IgD-negative memory B cell (primary cell): Measurements from ENCODE around the gene HINT1. TPM values are rescaled to one million over a fixed set of nuclear protein-coding genes. Genes with fewer than 3 reads are reported as not detected.
"Not testable (repeated sequence)": the region's sequence is repeated elsewhere in the genome, so short reads cannot be mapped to it uniquely, and the experiment has no call there.

ENCODE experiments used
- H3K27ac Mint-ChIP-seq, 3 donors: one replicate each; pipeline ENCODE4 v1.8.0; 2020 to 2022; ENCODE audit warnings: mild to moderate bottlenecking in 3 of 3, mixed read lengths in 3 of 3, moderate library complexity in 1 of 3
- H3K27me3 Mint-ChIP-seq: one replicate; pipeline ENCODE4 v1.8.0; 2021; ENCODE audit warnings: mixed read lengths
- H3K36me3 Mint-ChIP-seq: one replicate; pipeline ENCODE4 v1.8.0; 2020; ENCODE audit warnings: mild to moderate bottlenecking, mixed read lengths
- H3K4me1 Mint-ChIP-seq, 3 donors: one replicate each; pipeline ENCODE4 v1.8.0; 2020 to 2022; ENCODE audit warnings: mixed read lengths in 3 of 3, mild to moderate bottlenecking in 1 of 3
- H3K4me3 Mint-ChIP-seq, 4 donors: one replicate each; pipeline ENCODE4 v1.8.0; 2020 to 2022; ENCODE audit warnings: mild to moderate bottlenecking in 4 of 4, mixed read lengths in 4 of 4, moderate library complexity in 3 of 4
- H3K9me3 Mint-ChIP-seq, 3 donors: one replicate each; pipeline ENCODE4 v1.8.0; 2020 to 2021; ENCODE audit warnings: mixed read lengths in 3 of 3, mild to moderate bottlenecking in 1 of 3
- polyA plus RNA-seq: library from polyadenylated mRNA; unstranded; fragments of 300-500 nt; fragmentation: Illumina TruSeq; gene quantifications from one replicate; pipeline ENCODE4 v1.2.3, GENCODE V29; 2021

Gene HINT1
- polyA plus RNA-seq, 1 donor from 2014 or later: 343 TPM

DNA sequence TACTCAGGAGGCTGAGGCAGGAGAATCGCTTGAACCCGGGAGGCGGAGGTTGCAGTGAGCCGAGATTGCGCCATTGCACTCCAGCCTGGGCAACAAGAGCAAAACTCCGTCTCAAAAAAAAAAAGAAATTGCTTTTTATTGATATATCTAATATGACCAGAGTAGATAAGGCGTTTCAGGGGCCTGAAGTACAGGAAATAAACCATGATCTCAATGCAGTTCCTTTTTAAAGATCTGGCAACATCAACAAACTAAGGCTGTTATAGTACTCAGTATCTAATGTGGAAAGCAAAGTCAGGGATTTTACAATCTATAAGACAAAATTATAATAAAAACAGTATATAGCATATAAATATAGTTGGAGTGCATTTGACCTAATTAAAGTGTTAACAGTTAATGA is 28.8 kb upstream of the HINT1 start:
- H3K27me3 Mint-ChIP-seq, H3K4me1 Mint-ChIP-seq, H3K9me3 Mint-ChIP-seq, H3K27ac Mint-ChIP-seq, H3K4me3 Mint-ChIP-seq, H3K36me3 Mint-ChIP-seq: not testable (repeated sequence)

DNA sequence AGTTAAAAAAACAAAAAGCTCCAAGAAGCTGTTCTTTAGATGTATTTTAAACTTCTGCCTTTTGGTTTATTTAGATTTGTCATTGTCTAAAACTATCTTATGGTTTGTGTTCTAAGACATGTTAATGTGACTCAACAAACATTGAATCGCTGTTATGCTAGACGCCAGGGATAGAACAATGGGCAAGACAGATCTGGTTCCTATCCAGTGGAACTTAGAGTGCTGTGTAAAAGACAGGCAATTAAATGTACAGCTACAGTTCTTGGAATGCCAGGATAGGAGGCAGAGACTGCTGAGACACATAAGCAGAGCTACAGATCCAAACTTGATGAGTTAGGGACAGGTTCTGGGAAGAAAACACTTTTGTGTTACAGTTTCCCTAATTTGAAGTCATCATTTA is 28.1 kb upstream of the HINT1 start:
- no peaks in the 10 kb centered on the region for H3K9me3 Mint-ChIP-seq
- peaks cover 5% of the 10 kb centered on the region for H3K36me3 Mint-ChIP-seq
- no peak overlapping the region for H3K27ac Mint-ChIP-seq
- no peak overlapping the region for H3K4me3 Mint-ChIP-seq
- H3K27me3 Mint-ChIP-seq: no peaks in the 10 kb centered on the region
- peaks cover 0 to 5% (median 2%) of the 10 kb centered on the region in 3 donors for H3K4me1 Mint-ChIP-seq

GRCh38 chr5:131186561-131187256 is 21.7 kb upstream of the HINT1 start:
- Mint-ChIP-seq H3K9me3 (no peaks in the 10 kb centered on the region), H3K4me3 (no peak overlapping the region), H3K27me3 (no peaks in the 10 kb centered on the region), H3K36me3 (peaks cover 6% of the 10 kb centered on the region), H3K4me1 (peaks cover 0 to 6% (median 0%) of the 10 kb centered on the region in 3 donors), H3K27ac (no peak overlapping the region)

- Mint-ChIP-seq H3K4me1 (peaks cover 0 to 6% (median 0%) of the 10 kb centered on the region in 3 donors), H3K4me3 (no peak overlapping the region), H3K27ac (no peak overlapping the region), H3K9me3 (no peaks in the 10 kb centered on the region), H3K27me3 (no peaks in the 10 kb centered on the region), H3K36me3 (peaks cover 6% of the 10 kb centered on the region)
Measured at GRCh38 chr5:131185523-131186104, 20.6 kb upstream of the HINT1 start.

DNA sequence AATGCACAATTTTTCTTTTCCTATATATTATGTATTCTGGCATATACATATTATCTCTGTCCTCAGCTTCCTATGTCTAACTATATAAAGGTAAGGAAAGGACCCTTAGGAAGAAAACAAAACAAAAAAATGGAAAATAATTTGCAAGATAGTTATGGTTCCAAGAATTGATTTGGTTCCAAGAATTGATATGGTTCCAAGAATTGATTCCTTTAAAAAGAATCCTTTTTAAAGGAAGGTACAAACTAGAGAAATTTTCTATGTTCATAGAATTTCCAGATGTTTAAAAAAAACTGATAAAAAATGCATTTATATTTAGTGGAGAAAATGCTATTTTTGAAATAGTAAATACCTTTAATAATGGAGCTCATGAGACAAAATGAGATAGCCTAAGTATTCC is 17.8 kb upstream of the HINT1 start:
- Mint-ChIP-seq H3K27me3 (no peaks in the 10 kb centered on the region), H3K9me3 (no peaks in the 10 kb centered on the region), H3K36me3 (peaks cover 1% of the 10 kb centered on the region), H3K4me3 (no peak overlapping the region), H3K4me1 (peaks cover 1 to 9% (median 6%) of the 10 kb centered on the region in 3 donors), H3K27ac (no peak overlapping the region)

GRCh38 chr5:131180407-131180806 is 15.4 kb upstream of the HINT1 start:
- no peaks in the 10 kb centered on the region for H3K9me3 Mint-ChIP-seq
- H3K36me3 Mint-ChIP-seq: peaks cover 1% of the 10 kb centered on the region
- no peak overlapping the region for H3K4me3 Mint-ChIP-seq
- H3K27me3 Mint-ChIP-seq: no peaks in the 10 kb centered on the region
- H3K27ac Mint-ChIP-seq: no peak overlapping the region
- peaks cover 7 to 16% (median 11%) of the 10 kb centered on the region in 3 donors for H3K4me1 Mint-ChIP-seq

DNA sequence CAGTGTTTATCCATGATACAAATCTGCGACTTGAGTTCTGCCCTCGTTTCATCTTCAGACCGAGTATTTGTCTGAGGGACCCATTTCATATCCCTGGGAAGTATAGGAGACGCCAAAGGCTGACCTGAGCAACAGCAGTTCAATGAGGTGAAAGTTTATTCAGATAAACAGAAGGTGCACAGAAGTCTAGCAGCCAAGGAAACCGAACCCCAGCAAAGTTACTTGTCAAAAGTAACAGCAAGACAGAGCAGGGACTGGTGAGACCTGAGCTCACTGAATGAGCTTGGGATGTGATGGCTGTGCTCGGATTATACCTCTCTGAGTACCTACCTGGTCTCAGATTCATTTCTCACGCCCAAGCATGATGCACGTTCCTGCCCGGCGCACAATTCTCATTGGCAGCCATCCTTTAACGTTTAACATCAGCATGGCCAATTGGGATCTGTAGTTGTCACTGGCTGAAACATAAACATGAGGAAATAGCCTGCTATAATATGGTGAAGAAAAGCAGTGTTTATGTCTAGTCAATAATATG is 6.3 kb upstream of the HINT1 start:
- peak overlapping the region; percentile 67 to 98 (median 97) for H3K27ac Mint-ChIP-seq
- H3K4me3 Mint-ChIP-seq: peak overlapping the region; percentile 90 to 99 (median 97)
- no peaks in the 10 kb centered on the region for H3K9me3 Mint-ChIP-seq
- H3K36me3 Mint-ChIP-seq: no peaks in the 10 kb centered on the region
- peaks cover 23 to 31% (median 27%) of the 10 kb centered on the region in 3 donors for H3K4me1 Mint-ChIP-seq
- no peaks in the 10 kb centered on the region for H3K27me3 Mint-ChIP-seq

DNA sequence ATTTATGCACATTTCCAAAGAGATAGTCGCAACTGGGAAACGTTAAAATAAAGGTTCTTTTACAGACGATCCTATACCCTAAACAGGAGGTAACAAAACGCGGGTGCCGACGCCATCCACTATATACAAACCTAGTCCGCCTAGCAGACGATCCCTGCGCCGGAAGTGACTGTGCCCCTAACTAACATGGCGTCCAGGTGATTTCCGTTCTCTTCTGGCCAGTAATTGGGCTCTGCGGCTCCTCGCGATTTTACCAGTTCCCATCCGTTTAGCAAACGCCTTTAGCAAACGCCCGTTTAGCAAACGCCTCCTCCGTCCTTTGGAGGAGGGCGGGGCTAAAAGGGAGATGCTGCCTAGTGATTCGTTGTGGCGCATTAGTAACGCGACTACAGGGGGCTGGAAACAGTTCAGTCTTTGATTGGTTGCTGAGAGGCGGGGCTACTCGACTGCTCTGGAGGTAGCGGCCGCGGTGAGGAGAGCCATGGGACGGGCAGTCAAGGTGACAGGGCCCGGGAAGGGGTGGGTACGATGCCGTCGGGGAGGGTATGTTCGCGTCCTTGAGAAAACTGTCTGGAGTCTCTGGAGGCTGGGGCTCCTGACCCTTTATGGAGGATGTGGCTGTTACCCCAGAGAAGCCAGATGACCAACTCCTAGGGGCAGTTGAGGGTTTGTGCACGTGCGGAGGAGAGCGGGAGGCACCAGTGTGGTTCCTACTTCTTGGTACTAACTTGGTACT is 5.7 kb upstream of the HINT1 start, which contains the start of gene LYRM7:
TSS of gene LYRM7 (plus strand) at position 405 of the 736 bp plus-strand sequence. CDS start at position 482, 77 bp downstream.
- Mint-ChIP-seq H3K27ac (peak within 1 kb of the TSS; percentile 67 to 98 (median 97)), H3K36me3 (no peaks in the 10 kb centered on the region), H3K4me1 (peaks cover 25 to 33% (median 26%) of the 10 kb centered on the region in 3 donors), H3K9me3 (no peaks in the 10 kb centered on the region), H3K4me3 (peak within 1 kb of the TSS; percentile 90 to 99 (median 97)), H3K27me3 (no peaks in the 10 kb centered on the region)

DNA sequence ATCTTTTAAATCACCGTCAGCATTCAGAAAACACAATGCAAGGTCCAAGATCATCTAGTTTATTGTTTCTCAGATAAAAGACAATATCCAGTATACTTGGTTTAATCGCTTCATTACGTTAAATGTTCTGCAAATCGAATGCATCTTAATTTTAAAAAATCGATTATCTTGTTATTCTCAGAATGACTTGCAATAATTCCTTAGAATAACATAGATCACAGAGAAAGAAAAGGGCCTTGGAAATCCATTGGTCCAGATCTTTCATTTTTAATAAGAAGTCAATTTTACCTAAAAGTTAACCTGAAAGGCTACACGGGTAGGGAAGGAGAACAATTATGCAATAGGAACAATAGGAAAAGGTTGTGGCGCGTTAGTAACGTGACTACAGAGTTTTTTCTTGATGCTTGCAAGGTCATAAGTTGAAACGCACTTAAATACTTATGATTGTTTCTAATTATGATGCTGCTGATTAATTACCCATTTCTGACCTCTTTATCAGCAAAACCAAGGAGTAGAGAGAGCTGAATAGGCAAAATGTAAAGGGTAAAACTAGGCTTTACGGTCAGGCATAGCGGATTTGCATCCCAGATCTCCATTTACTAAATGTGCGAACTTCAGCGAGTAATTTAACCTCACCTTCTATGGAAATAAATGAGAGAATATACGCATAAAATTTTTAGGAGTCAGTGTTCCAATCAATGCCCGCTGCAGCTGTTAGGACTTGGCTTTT is 4.9 kb upstream of the HINT1 start:
- Mint-ChIP-seq H3K27me3 (no peaks in the 10 kb centered on the region), H3K36me3 (no peaks in the 10 kb centered on the region), H3K4me3 (peak overlapping the region; percentile 90 to 99 (median 97)), H3K4me1 (peaks cover 27 to 37% (median 33%) of the 10 kb centered on the region in 3 donors), H3K9me3 (no peaks in the 10 kb centered on the region), H3K27ac (peak overlapping the region; percentile 67 to 98 (median 97))

DNA sequence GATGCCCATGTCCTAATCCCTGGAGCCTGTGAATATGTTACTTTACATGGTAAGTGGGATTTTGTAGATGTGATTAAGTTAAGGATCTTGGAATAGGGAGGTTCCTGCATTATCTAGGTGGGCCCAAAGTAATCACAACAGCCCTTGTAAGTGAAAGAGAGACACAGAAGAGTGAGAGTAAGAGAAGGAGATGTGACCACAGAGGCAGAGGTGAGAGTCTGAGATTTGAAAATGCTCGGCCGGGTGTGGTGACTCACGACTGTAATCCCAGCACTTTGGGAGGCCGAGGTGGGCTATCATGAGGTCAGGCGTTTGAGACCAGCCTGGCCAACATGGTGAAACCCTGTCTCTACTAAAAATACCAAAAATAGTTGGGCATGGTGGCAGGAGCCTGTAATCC is 2.6 kb upstream of the HINT1 start:
- H3K4me1 Mint-ChIP-seq: peaks cover 30 to 37% (median 32%) of the 10 kb centered on the region in 3 donors
- peaks cover 4% of the 10 kb centered on the region for H3K36me3 Mint-ChIP-seq
- H3K27me3 Mint-ChIP-seq: no peaks in the 10 kb centered on the region
- H3K27ac Mint-ChIP-seq: peak overlapping the region in 1 of 3 donors; percentile 50
- no peaks in the 10 kb centered on the region for H3K9me3 Mint-ChIP-seq
- H3K4me3 Mint-ChIP-seq: peak overlapping the region in 1 of 4 donors; percentile 100

- Mint-ChIP-seq H3K4me3 (peak overlapping the region; percentile 96 to 100 (median 100)), H3K4me1 (peaks cover 19 to 28% (median 27%) of the 10 kb centered on the region in 3 donors), H3K36me3 (peaks cover 6% of the 10 kb centered on the region), H3K9me3 (no peaks in the 10 kb centered on the region), H3K27me3 (no peaks in the 10 kb centered on the region), H3K27ac (peak overlapping the region; percentile 88 to 98 (median 97))
Measured at GRCh38 chr5:131164191-131165118, 601 bp downstream of the HINT1 start.

GRCh38 chr5:131163276-131164119 is 1.6 kb downstream of the HINT1 start:
- H3K27me3 Mint-ChIP-seq: no peaks in the 10 kb centered on the region
- peak overlapping the region; percentile 94 to 100 (median 96) for H3K4me3 Mint-ChIP-seq
- H3K9me3 Mint-ChIP-seq: no peaks in the 10 kb centered on the region
- peaks cover 9% of the 10 kb centered on the region for H3K36me3 Mint-ChIP-seq
- H3K4me1 Mint-ChIP-seq: peaks cover 17 to 30% (median 27%) of the 10 kb centered on the region in 3 donors
- H3K27ac Mint-ChIP-seq: peak overlapping the region; percentile 88 to 97 (median 96)

GRCh38 chr5:131160134-131160533 is 4.9 kb downstream of the HINT1 start:
- H3K4me3 Mint-ChIP-seq: peak overlapping the region in 1 of 4 donors; percentile 56
- no peak overlapping the region for H3K27ac Mint-ChIP-seq
- no peaks in the 10 kb centered on the region for H3K9me3 Mint-ChIP-seq
- peaks cover 11% of the 10 kb centered on the region for H3K36me3 Mint-ChIP-seq
- no peaks in the 10 kb centered on the region for H3K27me3 Mint-ChIP-seq
- peaks cover 14 to 25% (median 15%) of the 10 kb centered on the region in 3 donors for H3K4me1 Mint-ChIP-seq
